Right ventricle myocardium superior (tissue), 1 donor: ENCODE measurements around the gene CRIM1. TPM values are rescaled to one million over a fixed set of nuclear protein-coding genes. Genes with fewer than 3 reads are reported as not detected.

Source experiments
- ATAC-seq: fragments of 200-7000 bp; cut with Tn5 transposase; one replicate; pipeline ENCODE4 v1.9.1; 2020; ENCODE audit warnings: mild to moderate bottlenecking; ENCODE audit not compliant: poor library complexity
- DNase-seq: peaks from one replicate; pipeline ENCODE4 v3.0.0-alpha.2; 2020
- intact Hi-C: fragments of 100-400 bp; cut with DNase I; formaldehyde crosslinking; loops from one replicate; pipeline ENCODE4 v1.11.2; 2022
- total RNA-seq: library from RNA; stranded (reverse); fragmentation: NEBNext Ultra II Directional; extraction: Animal tissue kit (Norgen Biotek cat#: 25700); gene quantifications from one replicate; pipeline ENCODE4 v1.2.1, GENCODE V29; 2021
- donor health status: DM: no; HTN: yes; CAD: no; lungs with severe emphysema.

The CRIM1 gene
- total RNA-seq, 1 donor from 2014 or later, result 17.2 TPM

- DNase-seq (peak; percentile 63), ATAC-seq (peak; percentile 61)
- intact Hi-C loops, result no loop called here
Measured at GRCh38 chr2:36433311-36434217, 78.0 kb downstream of the CRIM1 start.

GRCh38 chr2:36438449-36438977, 82.9 kb downstream of the CRIM1 start:
- intact Hi-C loops, result no loop called here
- no peak for ATAC-seq
- no peak for DNase-seq

- DNase-seq, result no peak
- ATAC-seq, result no peak
Measured at GRCh38 chr2:36439084-36439483, 83.5 kb downstream of the CRIM1 start.

GRCh38 chr2:36441065-36441625, 85.6 kb downstream of the CRIM1 start:
- intact Hi-C loops, result no loop called here
- ATAC-seq, result no peak

More at GRCh38 chr2:36439084-36439483, 83.5 kb downstream of the CRIM1 start:
- intact Hi-C loops, result no loop called here

GRCh38 chr2:36441816-36442215, 86.2 kb downstream of the CRIM1 start:
- intact Hi-C loops, result no loop called here
- no peak for ATAC-seq
- no peak for DNase-seq

More at GRCh38 chr2:36441065-36441625, 85.6 kb downstream of the CRIM1 start:
- DNase-seq, result no peak

- ATAC-seq, result no peak
- no peak for DNase-seq
- intact Hi-C loops, result no loop called here
Measured at GRCh38 chr2:36444216-36444936, 88.8 kb downstream of the CRIM1 start.

- DNase-seq (no peak), ATAC-seq (no peak)
- intact Hi-C loops, result no loop called here
Measured at GRCh38 chr2:36445185-36445866, 89.7 kb downstream of the CRIM1 start.

GRCh38 chr2:36446294-36446693, 90.7 kb downstream of the CRIM1 start:
- ATAC-seq (no peak), DNase-seq (no peak)
- intact Hi-C loops, result no loop called here

- DNase-seq, result no peak
- intact Hi-C loops, result no loop called here
- no peak for ATAC-seq
Measured at GRCh38 chr2:36449213-36449612, 93.6 kb downstream of the CRIM1 start.

GRCh38 chr2:36449943-36450392, 94.4 kb downstream of the CRIM1 start:
- intact Hi-C loops, result no loop called here
- ATAC-seq (peak; percentile 24), DNase-seq (no peak)

- intact Hi-C loops, result no loop called here
- ATAC-seq (peak; percentile 75), DNase-seq (no peak)
Measured at GRCh38 chr2:36450466-36451196, 95.1 kb downstream of the CRIM1 start.

GRCh38 chr2:36451512-36451911, 95.9 kb downstream of the CRIM1 start:
- no peak for DNase-seq
- peak; percentile 9 for ATAC-seq

GRCh38 chr2:36452260-36452659, 96.7 kb downstream of the CRIM1 start:
- DNase-seq, result no peak
- no peak for ATAC-seq
- intact Hi-C loops, result no loop called here

More at GRCh38 chr2:36451512-36451911, 95.9 kb downstream of the CRIM1 start:
- intact Hi-C loops, result no loop called here

GRCh38 chr2:36453652-36454051, 98.1 kb downstream of the CRIM1 start:
- ATAC-seq, result no peak
- intact Hi-C loops, result no loop called here
- no peak for DNase-seq

GRCh38 chr2:36455011-36455410, 99.4 kb downstream of the CRIM1 start:
- no peak for DNase-seq

GRCh38 chr2:36455788-36456187, 100.2 kb downstream of the CRIM1 start:
- DNase-seq, result no peak
- ATAC-seq, result peak; percentile 63
- intact Hi-C loops, result loop anchor here (5.0 kb wide), 1 partner anchor 98 kb away; the partner anchor contains the start of gene CRIM1

More at GRCh38 chr2:36455011-36455410, 99.4 kb downstream of the CRIM1 start:
- intact Hi-C loops, result loop anchor here (5.0 kb wide), 1 partner anchor 98 kb away; the partner anchor contains the start of gene CRIM1
- ATAC-seq, result no peak
